OCI-LY7 (cell line): Measurements from ENCODE around the gene SMR3B.

ENCODE experiments used
- CTCF ChIP-seq: fragments of 200-600 bp; sonication (generic); conservative IDR thresholded peaks from 2 replicates; pipeline ENCODE4 v1.5.1; 2014; ENCODE audit warnings: mild to moderate bottlenecking, antibody characterized with exemption, low read length, moderate library complexity, mixed read lengths
- EZH2phosphoT487 ChIP-seq: fragments of 200-600 bp; sonication (generic); IDR thresholded peaks from 2 replicates; pipeline ENCODE4 v1.6.1; 2018; ENCODE audit warnings: low read depth, borderline replicate concordance, mild to moderate bottlenecking, mixed run types, antibody characterized with exemption, low read length, moderate library complexity, mixed read lengths

DNA sequence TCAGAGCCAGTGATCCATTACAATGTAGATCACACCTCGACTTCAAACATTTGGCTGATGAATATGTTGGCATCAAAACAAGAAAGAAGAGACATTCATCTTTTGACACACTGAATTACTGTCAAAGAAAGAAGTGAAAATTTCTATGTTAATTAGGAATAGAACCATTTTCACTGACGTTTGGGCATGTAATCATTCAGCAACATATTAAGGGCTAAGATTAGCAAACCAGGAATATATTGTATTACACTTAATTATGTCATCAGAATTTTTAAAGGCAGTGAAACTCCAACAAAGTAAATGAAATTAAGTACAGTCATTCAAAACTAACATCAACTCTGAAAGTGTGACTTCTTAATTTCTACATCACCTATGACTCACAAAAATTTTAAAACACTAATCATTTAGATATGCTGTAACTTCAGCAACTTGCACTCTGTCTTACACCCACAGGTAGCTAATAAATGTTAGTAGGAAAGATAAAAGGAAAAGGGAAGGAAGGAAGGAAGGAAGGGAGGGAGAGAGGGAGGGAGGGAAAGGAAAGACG lies 23.7 kb upstream of the SMR3B start:
- no peak for TF ChIP-seq CTCF
- no peak for TF ChIP-seq EZH2phosphoT487
